Stomach (tissue), 9 donors: ENCODE measurements around the gene UBD. TPM values are rescaled to one million over a fixed set of nuclear protein-coding genes. Genes with fewer than 3 reads are reported as not detected.

Source experiments
- DNase-seq, 2 donors: peaks; one replicate each; pipeline versions ENCODE4 v3.0.0 to v3.0.0-alpha.2; 2013 to 2019
- H3K27ac ChIP-seq, 5 donors: fragments of 200-600 bp in 4 of 5; sonication (generic) in 4 of 5; one replicate each; pipeline ENCODE4 v1.5.1; 2013 to 2019; ENCODE audit warnings: mild to moderate bottlenecking in 1 of 5, moderate library complexity in 1 of 5
- H3K27me3 ChIP-seq, 3 donors: fragments of 200-600 bp; sonication (generic); one replicate each; pipeline ENCODE4 v1.5.1; 2017 to 2019; ENCODE audit warnings: mixed run types in 1 of 3
- H3K36me3 ChIP-seq, 4 donors: fragments of 200-600 bp; sonication (generic); 1 replicate in 3 of 4; 2 replicates in 1 of 4; pipeline ENCODE4 v1.5.1; 2016 to 2019
- H3K4me1 ChIP-seq, 4 donors: fragments of 200-600 bp; sonication (generic); one replicate each; pipeline ENCODE4 v1.5.1; 2016 to 2019
- H3K4me3 ChIP-seq, 4 donors: fragments of 200-600 bp; sonication (generic) in 3 of 4; one replicate each; pipeline ENCODE4 v1.5.1; 2016 to 2019; ENCODE audit warnings: mild to moderate bottlenecking in 1 of 4
- H3K9me3 ChIP-seq, 4 donors: fragments of 200-600 bp; sonication (generic); one replicate each; pipeline ENCODE4 v1.5.1; 2016 to 2019
- CTCF ChIP-seq, 7 experiments: fragments of 450-650 bp in 4 of 7; fragments of 200-600 bp in 3 of 7; sonication (generic) in 3 of 7; IDR thresholded peaks; one replicate each; pipeline ENCODE4 v1.5.1; 2016 to 2019; ENCODE audit warnings: antibody characterized with exemption in 7 of 7, control low read depth in 2 of 7, mild to moderate bottlenecking in 1 of 7
- EP300 ChIP-seq: sonication (generic); formaldehyde crosslinking; IDR thresholded peaks from one replicate; pipeline ENCODE4 v1.6.1; 2017; ENCODE audit warnings: antibody characterized with exemption
- POLR2A ChIP-seq, 4 donors: fragments of 450-650 bp; IDR thresholded peaks; one replicate each; pipeline ENCODE4 v1.6.1; 2016; ENCODE audit warnings: antibody characterized with exemption in 4 of 4, control low read depth in 2 of 4, mild to moderate bottlenecking in 1 of 4, moderate library complexity in 1 of 4
- POLR2AphosphoS5 ChIP-seq, 3 donors: sonication (generic); formaldehyde crosslinking; IDR thresholded peaks; one replicate each; pipeline ENCODE4 v1.6.1; 2016; ENCODE audit warnings: antibody characterized with exemption in 3 of 3
- WGBS, 5 donors: extraction: QIAGEN DNeasy Blood & Tissue Kit in 3 of 5; methylation state at CpG; one replicate each; pipeline versions ENCODE4 v1.1.5 to v1.1.7; 2013 to 2018; 5-methylcytosine and 5-hydroxymethylcytosine counted together
- intact Hi-C: fragments of 100-400 bp; cut with DNase I; formaldehyde crosslinking; loops from one replicate; pipeline ENCODE4 v1.15.1; 2023; ENCODE audit warnings: low total_unique reads
- polyA plus RNA-seq, 3 donors: library from polyadenylated mRNA; stranded (reverse); fragments of 200-250 nt; gene quantifications; one replicate each; pipeline ENCODE4 v1.2.3, GENCODE V29; 2013
- total RNA-seq, 5 donors: library from RNA; depleted of rRNA; stranded (reverse); fragments of >200 nt; gene quantifications; one replicate each; pipeline versions ENCODE4 v1.1.0 to v1.2.3, GENCODE V29; 2014 to 2016
- donor health status: healthy with polysubstance abuse.
- donor health status: Bipolar disorder and iron deficiency.
- donor health status: healthy.

Gene UBD
- total and polyA plus RNA-seq, 8 donors: 4.0 to 65.8 (median 7.7) TPM; not detected in 3

- peak; percentile 34 to 75 for DNase-seq
- intact Hi-C loops: loop anchor here (5.0 kb wide), 1 partner anchor 902 kb away; no protein-coding TSS in a partner anchor
Measured at GRCh38 chr6:29589423-29590048, 30.0 kb upstream of the UBD start.

GRCh38 chr6:29584821-29585220, 25.3 kb upstream of the UBD start, which contains the start of gene OR2H2:
Gene OR2H2, plus strand, starts transcription at chr6:29585121. Its CDS starts 2,824 bp downstream, at chr6:29587945.
- Histone ChIP-seq H3K27ac (no peak within 1 kb of the TSS), H3K36me3 (no peaks in the 10 kb centered on the region), H3K9me3 (no peaks in the 10 kb centered on the region), H3K27me3 (peaks cover 0 to 31% (median 4%) of the 10 kb centered on the region in 3 donors), H3K4me3 (no peak within 1 kb of the TSS), H3K4me1 (no peaks in the 10 kb centered on the region)
- intact Hi-C loops: loop anchor here (5.0 kb wide), 1 partner anchor 898 kb away; no protein-coding TSS in a partner anchor
- TF ChIP-seq CTCF (IDR thresholded peaks at IDR 0.05) (no peak), POLR2A (IDR thresholded peaks at IDR 0.05) (no peak), POLR2AphosphoS5 (IDR thresholded peaks at IDR 0.05) (no peak), EP300 (no peak)
- no peak for DNase-seq

More at GRCh38 chr6:29589423-29590048, 30.0 kb upstream of the UBD start:
- H3K36me3 ChIP-seq: no peaks in the 10 kb centered on the region
- no peak overlapping the region for H3K4me3 ChIP-seq
- H3K4me1 ChIP-seq: no peaks in the 10 kb centered on the region
- WGBS, 5 donors: 2 to 8% (median 6%) methylated on average over 3 of the region's 3 CpGs
- no peaks in the 10 kb centered on the region for H3K9me3 ChIP-seq
- peaks cover 4 to 39% (median 6%) of the 10 kb centered on the region in 3 donors for H3K27me3 ChIP-seq
- H3K27ac ChIP-seq: no peak overlapping the region
- no peak for TF ChIP-seq EP300
- TF ChIP-seq CTCF (IDR thresholded peaks at IDR 0.05): peak in 5 of 7 experiments; percentile 89 to 95 (median 91)
- TF ChIP-seq POLR2AphosphoS5 (IDR thresholded peaks at IDR 0.05): no peak

GRCh38 chr6:29577544-29577943, 18.0 kb upstream of the UBD start:
- TF ChIP-seq CTCF (IDR thresholded peaks at IDR 0.05) (no peak), POLR2A (IDR thresholded peaks at IDR 0.05) (no peak), POLR2AphosphoS5 (IDR thresholded peaks at IDR 0.05) (no peak), EP300 (no peak)
- intact Hi-C loops: no loop called here
- Histone ChIP-seq H3K4me3 (no peak overlapping the region), H3K27me3 (peaks cover 0 to 37% (median 0%) of the 10 kb centered on the region in 3 donors), H3K27ac (no peak overlapping the region), H3K36me3 (no peaks in the 10 kb centered on the region), H3K4me1 (no peaks in the 10 kb centered on the region), H3K9me3 (no peaks in the 10 kb centered on the region)
- 56 to 85% (median 73%) methylated on average over 7 of the region's 7 CpGs for WGBS, 5 donors
- DNase-seq: no peak

GRCh38 chr6:29576056-29576455, 16.5 kb upstream of the UBD start:
- Histone ChIP-seq H3K4me1 (no peaks in the 10 kb centered on the region), H3K36me3 (no peaks in the 10 kb centered on the region), H3K9me3 (no peaks in the 10 kb centered on the region), H3K27me3 (peaks cover 0 to 37% (median 0%) of the 10 kb centered on the region in 3 donors), H3K4me3 (no peak overlapping the region), H3K27ac (no peak overlapping the region)
- intact Hi-C loops: no loop called here
- DNase-seq: no peak
- TF ChIP-seq CTCF (IDR thresholded peaks at IDR 0.05): no peak
- TF ChIP-seq POLR2A (IDR thresholded peaks at IDR 0.05): no peak
- TF ChIP-seq EP300: no peak
- no peak for TF ChIP-seq POLR2AphosphoS5 (IDR thresholded peaks at IDR 0.05)
